Glutamatergic neuron (in vitro differentiated cells): Measurements from ENCODE around the gene DMAC1. TPM values are rescaled to one million over a fixed set of nuclear protein-coding genes. Genes with fewer than 3 reads are reported as not detected.

ENCODE experiments used
- DNase-seq: peaks from one replicate; pipeline ENCODE4 v3.0.0; 2022
- H3K27ac Mint-ChIP-seq: one replicate; pipeline ENCODE4 v1.8.0; 2020; ENCODE audit warnings: mild to moderate bottlenecking, mixed read lengths, inconsistent platforms; ENCODE audit not compliant: unreplicated experiment
- H3K27me3 Mint-ChIP-seq: one replicate; pipeline ENCODE4 v1.8.0; 2020; ENCODE audit warnings: mild to moderate bottlenecking, moderate library complexity, mixed read lengths, inconsistent platforms; ENCODE audit not compliant: unreplicated experiment
- H3K36me3 Mint-ChIP-seq: one replicate; pipeline ENCODE4 v1.8.0; 2020; ENCODE audit warnings: mild to moderate bottlenecking, mixed read lengths, inconsistent platforms; ENCODE audit not compliant: unreplicated experiment
- H3K4me1 Mint-ChIP-seq: one replicate; pipeline ENCODE4 v1.8.0; 2020; ENCODE audit warnings: mild to moderate bottlenecking, low read depth, mixed read lengths, inconsistent platforms; ENCODE audit not compliant: unreplicated experiment
- H3K4me3 Mint-ChIP-seq: one replicate; pipeline ENCODE4 v1.8.0; 2020; ENCODE audit warnings: mild to moderate bottlenecking, mixed read lengths, inconsistent platforms; ENCODE audit not compliant: unreplicated experiment
- H3K9me3 Mint-ChIP-seq: one replicate; pipeline ENCODE4 v1.8.0; 2020; ENCODE audit warnings: mild to moderate bottlenecking, moderate library complexity, mixed read lengths, inconsistent platforms; ENCODE audit not compliant: unreplicated experiment
- total RNA-seq: library from RNA; stranded (reverse); fragmentation: NEBNext Ultra II Directional; extraction: Animal tissue kit (Norgen Biotek cat#: 25700); gene quantifications from one replicate; pipeline ENCODE4 v1.2.1, GENCODE V29; 2021; ENCODE audit not compliant: unreplicated experiment
- TF ChIP-seq, protein P1 (sequence below): fragments of 200-600 bp; sonication (generic); IDR thresholded peaks from one replicate; pipeline ENCODE4 v1.5.0; 2021; ENCODE audit not compliant: partially characterized antibody, unreplicated experiment

DMAC1 gene
- total RNA-seq, 1 donor from 2014 or later = 22.2 TPM

DNA sequence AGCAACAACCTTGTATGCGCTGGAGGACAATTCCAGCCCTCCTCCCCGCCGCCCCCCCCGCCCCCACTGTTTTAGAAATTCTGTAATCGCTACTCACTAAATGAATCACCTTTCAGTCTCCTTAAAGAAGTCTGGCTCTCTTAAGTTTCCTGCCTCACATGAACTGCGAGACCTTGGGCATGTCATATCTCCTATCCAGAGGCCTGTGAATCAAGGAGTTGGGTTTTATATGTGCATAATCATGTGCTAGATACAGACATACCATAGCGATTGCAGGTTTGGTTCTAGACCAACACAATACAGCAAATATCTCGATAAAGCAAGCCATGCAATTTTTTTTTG is 337 bp upstream of the DMAC1 start:
- H3K36me3 Mint-ChIP-seq = no peaks in the 10 kb centered on the region
- H3K9me3 Mint-ChIP-seq = no peaks in the 10 kb centered on the region
- H3K27me3 Mint-ChIP-seq = no peaks in the 10 kb centered on the region
- H3K27ac Mint-ChIP-seq = no peak overlapping the region
- DNase-seq = no peak
- H3K4me1 Mint-ChIP-seq = peaks cover 4% of the 10 kb centered on the region
- TF ChIP-seq, protein P1, sequence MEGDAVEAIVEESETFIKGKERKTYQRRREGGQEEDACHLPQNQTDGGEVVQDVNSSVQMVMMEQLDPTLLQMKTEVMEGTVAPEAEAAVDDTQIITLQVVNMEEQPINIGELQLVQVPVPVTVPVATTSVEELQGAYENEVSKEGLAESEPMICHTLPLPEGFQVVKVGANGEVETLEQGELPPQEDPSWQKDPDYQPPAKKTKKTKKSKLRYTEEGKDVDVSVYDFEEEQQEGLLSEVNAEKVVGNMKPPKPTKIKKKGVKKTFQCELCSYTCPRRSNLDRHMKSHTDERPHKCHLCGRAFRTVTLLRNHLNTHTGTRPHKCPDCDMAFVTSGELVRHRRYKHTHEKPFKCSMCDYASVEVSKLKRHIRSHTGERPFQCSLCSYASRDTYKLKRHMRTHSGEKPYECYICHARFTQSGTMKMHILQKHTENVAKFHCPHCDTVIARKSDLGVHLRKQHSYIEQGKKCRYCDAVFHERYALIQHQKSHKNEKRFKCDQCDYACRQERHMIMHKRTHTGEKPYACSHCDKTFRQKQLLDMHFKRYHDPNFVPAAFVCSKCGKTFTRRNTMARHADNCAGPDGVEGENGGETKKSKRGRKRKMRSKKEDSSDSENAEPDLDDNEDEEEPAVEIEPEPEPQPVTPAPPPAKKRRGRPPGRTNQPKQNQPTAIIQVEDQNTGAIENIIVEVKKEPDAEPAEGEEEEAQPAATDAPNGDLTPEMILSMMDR = no peak
- peak overlapping the region; percentile 56 for H3K4me3 Mint-ChIP-seq

DNA sequence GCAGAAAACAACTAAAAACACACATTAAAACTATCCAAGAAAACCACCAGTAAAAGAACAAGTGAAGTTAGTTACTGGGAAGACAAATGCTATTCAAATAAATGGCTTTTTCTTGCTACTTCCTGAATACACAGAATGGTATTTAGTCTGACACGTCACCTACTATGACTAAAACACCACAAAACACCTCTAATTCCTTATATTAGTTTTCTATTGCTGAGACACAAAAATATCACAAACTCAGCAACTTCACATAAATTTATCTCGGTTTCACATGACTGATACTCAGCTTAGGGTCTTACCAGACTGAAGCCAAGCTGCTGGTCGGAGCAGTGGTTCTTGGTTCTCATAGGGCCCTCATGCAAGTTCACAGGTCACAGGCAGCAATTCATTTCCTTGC is 5.4 kb downstream of the DMAC1 start:
- H3K27me3 Mint-ChIP-seq = peaks cover 2% of the 10 kb centered on the region
- H3K9me3 Mint-ChIP-seq = no peaks in the 10 kb centered on the region
- no peak overlapping the region for H3K4me3 Mint-ChIP-seq
- TF ChIP-seq, protein P1 = no peak
- peaks cover 3% of the 10 kb centered on the region for H3K4me1 Mint-ChIP-seq
- H3K27ac Mint-ChIP-seq = no peak overlapping the region
- DNase-seq = no peak
- H3K36me3 Mint-ChIP-seq = no peaks in the 10 kb centered on the region

DNA sequence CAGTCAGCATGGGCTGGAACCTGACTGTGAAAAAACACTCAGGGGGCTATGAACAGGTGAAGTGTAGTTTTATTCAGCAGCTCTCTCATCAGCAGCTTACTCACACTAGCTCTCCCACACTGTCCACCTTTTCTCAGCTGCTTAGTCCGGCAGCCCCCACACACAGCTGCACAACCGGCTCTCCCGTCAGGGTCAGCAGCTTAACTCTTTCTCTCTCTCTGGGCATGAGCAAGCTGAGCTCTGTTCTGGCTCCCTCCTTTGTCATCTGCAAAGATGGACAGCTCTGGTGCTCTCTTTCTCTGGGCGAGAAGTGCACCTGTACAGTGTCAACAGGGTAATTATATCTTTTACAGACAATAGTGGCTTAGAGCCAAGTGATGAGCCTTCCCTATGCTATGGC is 8.2 kb downstream of the DMAC1 start:
- TF ChIP-seq, protein P1 = no peak
- Mint-ChIP-seq H3K9me3 (no peaks in the 10 kb centered on the region), H3K27me3 (peaks cover 2% of the 10 kb centered on the region), H3K4me3 (no peak overlapping the region), H3K36me3 (no peaks in the 10 kb centered on the region), H3K27ac (no peak overlapping the region), H3K4me1 (no peaks in the 10 kb centered on the region)
- DNase-seq = no peak

DNA sequence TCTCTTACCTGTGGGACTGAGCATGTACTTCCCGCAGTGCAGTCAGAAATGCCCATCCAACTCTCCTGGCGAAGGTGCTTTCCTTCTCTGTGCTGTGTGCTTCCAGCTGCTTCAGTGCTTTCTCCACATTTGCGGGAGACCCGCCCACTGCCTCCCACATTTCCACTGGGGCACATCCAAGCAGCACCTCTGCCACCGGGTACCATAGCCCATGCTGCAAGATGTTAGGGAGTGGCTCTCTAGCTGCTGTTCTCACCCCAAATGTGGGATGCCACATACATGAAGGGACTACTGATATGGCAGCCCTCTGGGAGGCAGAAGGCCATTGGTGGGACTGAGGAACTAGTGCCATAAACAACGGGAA is 8.8 kb downstream of the DMAC1 start:
- Mint-ChIP-seq H3K27me3 (peaks cover 2% of the 10 kb centered on the region), H3K9me3 (no peaks in the 10 kb centered on the region), H3K4me3 (no peak overlapping the region), H3K36me3 (no peaks in the 10 kb centered on the region), H3K4me1 (no peaks in the 10 kb centered on the region), H3K27ac (no peak overlapping the region)
- TF ChIP-seq, protein P1 = no peak
- DNase-seq = no peak

DNA sequence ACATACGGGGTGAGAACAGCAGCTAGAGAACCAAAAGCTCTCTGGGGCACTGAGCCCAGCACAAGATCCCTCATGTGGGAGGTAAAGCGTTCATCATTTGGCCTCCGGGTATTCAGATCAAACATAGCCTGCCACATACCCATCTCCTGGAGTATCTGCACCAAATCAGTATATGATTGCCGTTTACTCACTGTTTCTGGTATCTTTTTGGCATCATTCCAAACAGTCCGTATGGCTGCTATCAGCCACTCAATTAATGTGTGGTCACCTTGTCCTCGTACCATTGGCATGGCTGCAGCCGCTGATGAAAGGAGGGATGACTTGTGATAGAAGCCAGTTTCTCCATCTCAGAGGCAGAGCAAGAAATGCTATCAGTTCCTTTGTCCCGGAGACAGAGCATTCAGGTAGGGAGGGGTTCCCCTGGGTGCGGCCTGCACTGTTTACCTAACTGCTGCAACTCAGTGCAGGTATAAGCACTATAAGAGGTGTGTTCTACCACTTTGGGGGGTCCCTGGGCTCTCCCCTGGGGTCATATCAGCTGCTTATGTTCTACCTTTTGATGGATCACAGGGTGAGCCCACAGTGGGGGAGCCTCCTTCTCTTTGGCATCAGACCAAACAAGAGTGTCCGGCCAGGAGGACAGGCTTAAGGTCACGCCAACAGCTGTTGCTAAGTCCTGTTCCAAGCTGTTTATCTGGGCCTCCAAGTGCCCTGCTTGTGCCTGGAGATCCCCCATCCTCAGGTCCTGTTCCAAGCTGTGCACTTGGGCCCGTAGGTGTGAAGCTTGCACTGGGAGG is 9.4 kb downstream of the DMAC1 start:
- H3K27ac Mint-ChIP-seq = no peak overlapping the region
- no peak overlapping the region for H3K4me3 Mint-ChIP-seq
- H3K4me1 Mint-ChIP-seq = no peaks in the 10 kb centered on the region
- no peaks in the 10 kb centered on the region for H3K36me3 Mint-ChIP-seq
- DNase-seq = no peak
- peaks cover 2% of the 10 kb centered on the region for H3K27me3 Mint-ChIP-seq
- no peaks in the 10 kb centered on the region for H3K9me3 Mint-ChIP-seq
- TF ChIP-seq, protein P1 = no peak
